ENCODE measurements around the gene ALG13. TPM values are rescaled to one million over a fixed set of nuclear protein-coding genes. Genes with fewer than 3 reads are reported as not detected.

ALG13 gene
- total and polyA plus RNA-seq, 2 of the 8 experiments (the other 6 are each of a cell fraction or from before 2014, with no cell fraction given): 44.3 to 93.6 TPM

DNA sequence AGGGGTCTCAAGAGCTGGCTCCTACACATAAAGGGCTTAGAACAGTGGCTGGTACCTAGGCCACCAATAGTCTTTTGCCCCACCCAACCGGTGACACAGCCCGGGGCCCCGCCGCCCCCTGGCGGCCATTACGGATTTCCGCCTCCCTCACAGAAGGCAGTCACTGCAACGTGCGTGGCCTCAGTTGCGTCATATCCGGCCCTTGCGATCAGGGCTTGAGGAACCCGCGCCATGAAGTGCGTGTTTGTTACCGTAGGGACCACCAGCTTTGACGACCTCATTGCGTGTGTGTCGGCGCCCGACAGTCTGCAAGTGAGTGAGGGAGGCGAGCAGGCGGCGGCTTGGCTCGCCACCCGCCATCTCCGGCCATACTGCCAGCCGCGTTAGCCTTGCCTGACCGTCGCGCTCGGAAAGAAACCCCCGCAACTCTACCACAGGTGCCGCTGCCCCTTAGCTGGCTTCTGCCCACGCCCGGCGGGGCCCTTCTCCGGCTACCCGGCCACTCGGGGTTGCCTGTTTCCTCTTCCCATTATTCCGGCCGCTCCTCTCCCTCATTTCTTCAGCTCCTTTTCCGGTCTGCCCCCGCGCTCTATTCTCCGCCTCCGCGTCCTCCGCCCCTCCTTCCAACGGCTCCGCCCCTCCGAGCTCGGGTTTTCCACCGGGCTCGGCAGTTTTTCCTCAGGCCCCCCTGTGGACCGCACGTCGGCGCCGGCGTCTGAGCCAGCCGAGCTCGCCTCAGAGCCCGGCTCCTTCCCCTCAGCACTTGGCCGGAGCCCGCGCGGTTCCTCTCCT, at the start of gene ALG13 (continued):
- TF ChIP-seq RNF2 (IDR thresholded peaks at IDR 0.05; ENCODE audit: borderline replicate concordance, low read depth, low read length, missing control alignments, poor library complexity, severe bottlenecking): no peak
- TF ChIP-seq RAD21 (IDR thresholded peaks at IDR 0.05 in 1 of 2, conservative IDR thresholded peaks at IDR 0.05 in 1 of 2; ENCODE audit: low read depth in 2 of 2, low read length in 2 of 2): peak; percentile 56 to 63
- no peak for TF ChIP-seq SAP30 (IDR thresholded peaks at IDR 0.05; ENCODE audit: insufficient read depth, insufficient replicate concordance, low read length)
- peak; percentile 94 for TF ChIP-seq POLR2AphosphoS5 (IDR thresholded peaks at IDR 0.05; ENCODE audit: low read depth, low read length)
- no peak for TF ChIP-seq NRF1 (IDR thresholded peaks at IDR 0.05; ENCODE audit: low read depth, low read length)
- TF ChIP-seq ATF2 (IDR thresholded peaks at IDR 0.05; ENCODE audit: low read length): 0 out of 2 replicates have a peak, but pooled peaks have one; percentile 33
- TF ChIP-seq SUZ12 (IDR thresholded peaks at IDR 0.05; ENCODE audit: low read length): no peak
- TF ChIP-seq SIX5 (IDR thresholded peaks at IDR 0.05; ENCODE audit: low read depth, low read length): no peak
- TF ChIP-seq GABPA (IDR thresholded peaks at IDR 0.05; ENCODE audit: borderline replicate concordance, insufficient read depth, low read length): 0 out of 2 replicates have a peak, but pooled peaks have one; percentile 44
- TF ChIP-seq, protein P1, sequence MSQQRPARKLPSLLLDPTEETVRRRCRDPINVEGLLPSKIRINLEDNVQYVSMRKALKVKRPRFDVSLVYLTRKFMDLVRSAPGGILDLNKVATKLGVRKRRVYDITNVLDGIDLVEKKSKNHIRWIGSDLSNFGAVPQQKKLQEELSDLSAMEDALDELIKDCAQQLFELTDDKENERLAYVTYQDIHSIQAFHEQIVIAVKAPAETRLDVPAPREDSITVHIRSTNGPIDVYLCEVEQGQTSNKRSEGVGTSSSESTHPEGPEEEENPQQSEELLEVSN (IDR thresholded peaks at IDR 0.05): peak; percentile 45
- peak; percentile 72 for TF ChIP-seq TAF1 (IDR thresholded peaks at IDR 0.05; ENCODE audit: low read depth, low read length)
- no peak for TF ChIP-seq ATF3 (IDR thresholded peaks at IDR 0.05; ENCODE audit: insufficient read depth, low read depth, low read length)
- peak; percentile 87 for TF ChIP-seq CREB1 (IDR thresholded peaks at IDR 0.05)
- TF ChIP-seq TBP (IDR thresholded peaks at IDR 0.05; ENCODE audit: low read depth, low read length): no peak
- TF ChIP-seq KDM1A (IDR thresholded peaks at IDR 0.05; ENCODE audit: borderline replicate concordance, low read length): no peak
- TF ChIP-seq POLR2A (IDR thresholded peaks at IDR 0.05; ENCODE audit: control extremely low read depth in 1 of 2, low read depth in 2 of 2, low read length in 2 of 2): peak; percentile 78 to 96
- TF ChIP-seq EZH2 (IDR thresholded peaks at IDR 0.05; ENCODE audit: low read depth, low read length, severe bottlenecking): no peak
- no peak for TF ChIP-seq USF2 (IDR thresholded peaks at IDR 0.05; ENCODE audit: low read length)
- TF ChIP-seq BRCA1 (IDR thresholded peaks at IDR 0.05; ENCODE audit: low read depth, low read length): no peak
